ENCODE data around the gene USP12.

DNA sequence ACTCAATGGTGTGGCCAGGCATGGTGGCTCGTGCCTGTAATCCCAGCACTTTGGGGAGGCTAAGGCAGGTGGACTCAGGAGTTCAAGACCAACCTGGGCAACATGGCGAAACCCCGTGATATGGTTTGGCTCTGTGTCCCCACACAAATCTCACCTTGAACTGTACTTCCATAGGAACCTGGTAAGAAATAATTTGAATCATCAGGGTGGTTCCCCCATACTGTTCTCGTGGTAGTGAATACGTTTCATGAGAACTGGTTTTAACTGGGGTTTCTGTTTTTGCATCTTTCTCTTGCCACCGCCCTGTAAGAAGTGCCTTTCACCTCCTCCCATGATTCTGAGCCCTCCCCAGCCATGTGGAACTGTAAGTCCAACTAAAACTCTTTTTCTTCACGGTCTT is 49.6 kb downstream of the USP12 start:
- TF ChIP-seq, protein P1, sequence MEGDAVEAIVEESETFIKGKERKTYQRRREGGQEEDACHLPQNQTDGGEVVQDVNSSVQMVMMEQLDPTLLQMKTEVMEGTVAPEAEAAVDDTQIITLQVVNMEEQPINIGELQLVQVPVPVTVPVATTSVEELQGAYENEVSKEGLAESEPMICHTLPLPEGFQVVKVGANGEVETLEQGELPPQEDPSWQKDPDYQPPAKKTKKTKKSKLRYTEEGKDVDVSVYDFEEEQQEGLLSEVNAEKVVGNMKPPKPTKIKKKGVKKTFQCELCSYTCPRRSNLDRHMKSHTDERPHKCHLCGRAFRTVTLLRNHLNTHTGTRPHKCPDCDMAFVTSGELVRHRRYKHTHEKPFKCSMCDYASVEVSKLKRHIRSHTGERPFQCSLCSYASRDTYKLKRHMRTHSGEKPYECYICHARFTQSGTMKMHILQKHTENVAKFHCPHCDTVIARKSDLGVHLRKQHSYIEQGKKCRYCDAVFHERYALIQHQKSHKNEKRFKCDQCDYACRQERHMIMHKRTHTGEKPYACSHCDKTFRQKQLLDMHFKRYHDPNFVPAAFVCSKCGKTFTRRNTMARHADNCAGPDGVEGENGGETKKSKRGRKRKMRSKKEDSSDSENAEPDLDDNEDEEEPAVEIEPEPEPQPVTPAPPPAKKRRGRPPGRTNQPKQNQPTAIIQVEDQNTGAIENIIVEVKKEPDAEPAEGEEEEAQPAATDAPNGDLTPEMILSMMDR (conservative IDR thresholded peaks at IDR 0.05; ENCODE audit: low read length) = no peak
- TF ChIP-seq EZH2phosphoT487 (IDR thresholded peaks at IDR 0.05; ENCODE audit: borderline replicate concordance, low read depth, low read length) = no peak
